ENCODE measurements around the gene PTH2R.

DNA sequence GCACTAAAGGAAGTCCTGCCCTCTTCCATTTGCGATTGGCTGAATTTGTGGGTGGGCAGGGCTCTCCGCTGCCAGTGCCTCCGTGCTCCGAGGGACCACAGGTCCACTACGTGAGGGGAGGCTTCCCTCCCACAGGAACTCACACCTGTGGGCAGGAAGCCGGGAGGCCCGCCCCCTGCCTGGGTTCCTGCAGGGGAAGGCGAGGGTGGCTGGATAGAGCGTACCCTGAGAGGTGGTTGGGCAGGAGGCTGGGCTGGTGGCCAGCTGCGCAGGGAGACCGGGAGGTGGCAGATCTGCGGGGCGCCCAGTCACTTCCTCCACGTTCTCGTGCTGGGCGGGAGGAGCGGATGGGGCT is 47.0 kb upstream of the PTH2R start:
- TF ChIP-seq, protein P1, sequence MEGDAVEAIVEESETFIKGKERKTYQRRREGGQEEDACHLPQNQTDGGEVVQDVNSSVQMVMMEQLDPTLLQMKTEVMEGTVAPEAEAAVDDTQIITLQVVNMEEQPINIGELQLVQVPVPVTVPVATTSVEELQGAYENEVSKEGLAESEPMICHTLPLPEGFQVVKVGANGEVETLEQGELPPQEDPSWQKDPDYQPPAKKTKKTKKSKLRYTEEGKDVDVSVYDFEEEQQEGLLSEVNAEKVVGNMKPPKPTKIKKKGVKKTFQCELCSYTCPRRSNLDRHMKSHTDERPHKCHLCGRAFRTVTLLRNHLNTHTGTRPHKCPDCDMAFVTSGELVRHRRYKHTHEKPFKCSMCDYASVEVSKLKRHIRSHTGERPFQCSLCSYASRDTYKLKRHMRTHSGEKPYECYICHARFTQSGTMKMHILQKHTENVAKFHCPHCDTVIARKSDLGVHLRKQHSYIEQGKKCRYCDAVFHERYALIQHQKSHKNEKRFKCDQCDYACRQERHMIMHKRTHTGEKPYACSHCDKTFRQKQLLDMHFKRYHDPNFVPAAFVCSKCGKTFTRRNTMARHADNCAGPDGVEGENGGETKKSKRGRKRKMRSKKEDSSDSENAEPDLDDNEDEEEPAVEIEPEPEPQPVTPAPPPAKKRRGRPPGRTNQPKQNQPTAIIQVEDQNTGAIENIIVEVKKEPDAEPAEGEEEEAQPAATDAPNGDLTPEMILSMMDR (IDR thresholded peaks at IDR 0.05), result no peak
- TF ChIP-seq, protein P2, sequence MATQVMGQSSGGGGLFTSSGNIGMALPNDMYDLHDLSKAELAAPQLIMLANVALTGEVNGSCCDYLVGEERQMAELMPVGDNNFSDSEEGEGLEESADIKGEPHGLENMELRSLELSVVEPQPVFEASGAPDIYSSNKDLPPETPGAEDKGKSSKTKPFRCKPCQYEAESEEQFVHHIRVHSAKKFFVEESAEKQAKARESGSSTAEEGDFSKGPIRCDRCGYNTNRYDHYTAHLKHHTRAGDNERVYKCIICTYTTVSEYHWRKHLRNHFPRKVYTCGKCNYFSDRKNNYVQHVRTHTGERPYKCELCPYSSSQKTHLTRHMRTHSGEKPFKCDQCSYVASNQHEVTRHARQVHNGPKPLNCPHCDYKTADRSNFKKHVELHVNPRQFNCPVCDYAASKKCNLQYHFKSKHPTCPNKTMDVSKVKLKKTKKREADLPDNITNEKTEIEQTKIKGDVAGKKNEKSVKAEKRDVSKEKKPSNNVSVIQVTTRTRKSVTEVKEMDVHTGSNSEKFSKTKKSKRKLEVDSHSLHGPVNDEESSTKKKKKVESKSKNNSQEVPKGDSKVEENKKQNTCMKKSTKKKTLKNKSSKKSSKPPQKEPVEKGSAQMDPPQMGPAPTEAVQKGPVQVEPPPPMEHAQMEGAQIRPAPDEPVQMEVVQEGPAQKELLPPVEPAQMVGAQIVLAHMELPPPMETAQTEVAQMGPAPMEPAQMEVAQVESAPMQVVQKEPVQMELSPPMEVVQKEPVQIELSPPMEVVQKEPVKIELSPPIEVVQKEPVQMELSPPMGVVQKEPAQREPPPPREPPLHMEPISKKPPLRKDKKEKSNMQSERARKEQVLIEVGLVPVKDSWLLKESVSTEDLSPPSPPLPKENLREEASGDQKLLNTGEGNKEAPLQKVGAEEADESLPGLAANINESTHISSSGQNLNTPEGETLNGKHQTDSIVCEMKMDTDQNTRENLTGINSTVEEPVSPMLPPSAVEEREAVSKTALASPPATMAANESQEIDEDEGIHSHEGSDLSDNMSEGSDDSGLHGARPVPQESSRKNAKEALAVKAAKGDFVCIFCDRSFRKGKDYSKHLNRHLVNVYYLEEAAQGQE (IDR thresholded peaks at IDR 0.05; ENCODE audit: insufficient read depth in 1 of 2, low read depth in 2 of 2, low read length in 1 of 2), result no peak
- no peak for TF ChIP-seq POLR2AphosphoS5 (IDR thresholded peaks at IDR 0.05; ENCODE audit: low read depth, low read length)
- no peak for TF ChIP-seq TCF7L2 (IDR thresholded peaks at IDR 0.05; ENCODE audit: low read depth, low read length)

Data from Panc1 (cell line).